ENCODE measurements around the gene CACNB2. TPM values are rescaled to one million over a fixed set of nuclear protein-coding genes. Genes with fewer than 3 reads are reported as not detected.

The CACNB2 gene
- total RNA-seq, 1 donor from 2014 or later = not detected

DNA sequence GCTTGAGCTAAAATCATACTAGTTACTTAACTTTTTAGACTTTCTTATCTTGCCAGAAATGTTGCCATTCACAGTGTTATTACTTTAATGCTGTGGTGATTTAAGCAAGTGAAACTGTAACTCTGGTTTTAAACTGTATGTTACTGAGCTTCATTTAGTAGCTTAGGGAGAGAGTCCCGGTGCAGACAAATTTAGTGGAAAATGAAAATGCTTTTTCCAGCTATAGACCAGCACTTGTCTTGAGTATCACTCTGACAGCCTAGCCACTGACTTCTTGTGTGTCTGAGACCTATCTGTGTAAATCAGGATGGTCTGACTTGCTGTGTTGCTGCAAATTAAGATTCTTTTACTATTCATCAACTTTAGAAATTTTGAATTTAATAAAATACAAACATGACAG is 200.8 kb downstream of the CACNB2 start:
- no peak overlapping the region for H3K4me3 Mint-ChIP-seq
- intact Hi-C loops (cut with micrococcal nuclease) = no loop called here
- ATAC-seq (ENCODE audit: low read depth) (no peak), DNase-seq (no peak)
- no peaks in the 10 kb centered on the region for H3K4me1 Mint-ChIP-seq
- H3K27ac Mint-ChIP-seq = no peak overlapping the region
- H3K36me3 Mint-ChIP-seq (ENCODE audit: low read depth) = no peaks in the 10 kb centered on the region
- H3K27me3 Mint-ChIP-seq = no peaks in the 10 kb centered on the region
- ChIA-PET POLR2A (no interaction called here), CTCF (no interaction called here)
- no peaks in the 10 kb centered on the region for H3K9me3 Mint-ChIP-seq
- TF ChIP-seq, protein P1, sequence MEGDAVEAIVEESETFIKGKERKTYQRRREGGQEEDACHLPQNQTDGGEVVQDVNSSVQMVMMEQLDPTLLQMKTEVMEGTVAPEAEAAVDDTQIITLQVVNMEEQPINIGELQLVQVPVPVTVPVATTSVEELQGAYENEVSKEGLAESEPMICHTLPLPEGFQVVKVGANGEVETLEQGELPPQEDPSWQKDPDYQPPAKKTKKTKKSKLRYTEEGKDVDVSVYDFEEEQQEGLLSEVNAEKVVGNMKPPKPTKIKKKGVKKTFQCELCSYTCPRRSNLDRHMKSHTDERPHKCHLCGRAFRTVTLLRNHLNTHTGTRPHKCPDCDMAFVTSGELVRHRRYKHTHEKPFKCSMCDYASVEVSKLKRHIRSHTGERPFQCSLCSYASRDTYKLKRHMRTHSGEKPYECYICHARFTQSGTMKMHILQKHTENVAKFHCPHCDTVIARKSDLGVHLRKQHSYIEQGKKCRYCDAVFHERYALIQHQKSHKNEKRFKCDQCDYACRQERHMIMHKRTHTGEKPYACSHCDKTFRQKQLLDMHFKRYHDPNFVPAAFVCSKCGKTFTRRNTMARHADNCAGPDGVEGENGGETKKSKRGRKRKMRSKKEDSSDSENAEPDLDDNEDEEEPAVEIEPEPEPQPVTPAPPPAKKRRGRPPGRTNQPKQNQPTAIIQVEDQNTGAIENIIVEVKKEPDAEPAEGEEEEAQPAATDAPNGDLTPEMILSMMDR (IDR thresholded peaks at IDR 0.05) = no peak

DNA sequence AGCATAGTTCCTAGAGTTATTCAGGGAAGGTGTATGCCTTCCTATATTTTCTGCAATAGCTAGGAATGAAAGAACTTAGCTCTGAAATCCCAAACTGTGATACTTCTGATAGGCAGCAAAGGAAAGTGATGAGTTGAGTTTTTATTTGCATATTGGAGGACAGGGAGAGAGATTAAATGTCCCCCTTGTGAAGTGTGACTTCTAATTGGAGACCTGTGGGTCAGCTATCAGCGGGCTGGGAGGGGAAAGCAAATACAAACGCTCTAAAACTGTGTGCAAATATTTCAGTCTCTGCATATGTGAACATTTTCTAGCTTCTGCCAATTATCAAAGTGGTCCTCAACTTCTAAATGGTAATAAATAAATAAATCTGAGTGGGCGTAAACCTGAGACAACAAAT is 203.3 kb downstream of the CACNB2 start:
- POLR2A ChIA-PET = no interaction called here
- H3K4me1 Mint-ChIP-seq = peaks cover 3% of the 10 kb centered on the region

DNA sequence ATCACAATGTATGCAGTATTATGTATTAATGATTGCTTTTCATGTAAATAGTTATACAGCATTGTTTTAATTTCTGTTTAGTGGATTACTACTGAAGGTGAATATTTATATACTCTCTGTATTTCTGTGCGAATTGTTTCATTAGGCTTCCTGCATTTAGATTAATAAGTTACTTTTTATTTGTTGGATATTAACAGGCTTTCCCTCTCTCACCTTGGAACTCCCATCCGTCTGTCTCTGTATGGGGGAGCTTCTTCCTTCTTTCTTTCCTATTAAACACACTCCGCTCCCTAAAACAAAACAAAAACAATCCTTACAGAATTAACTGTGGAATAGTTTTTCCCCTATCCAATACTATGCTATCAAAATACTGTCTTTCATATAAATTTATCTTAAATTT is 205.1 kb downstream of the CACNB2 start:
- POLR2A ChIA-PET = no interaction called here
- Mint-ChIP-seq H3K36me3 (ENCODE audit: low read depth) (no peaks in the 10 kb centered on the region), H3K4me1 (peaks cover 4% of the 10 kb centered on the region)

More for the DNA sequence above, 203.3 kb downstream of the CACNB2 start:
- Mint-ChIP-seq H3K9me3 (no peaks in the 10 kb centered on the region), H3K27me3 (no peaks in the 10 kb centered on the region), H3K27ac (no peak overlapping the region), H3K36me3 (ENCODE audit: low read depth) (no peaks in the 10 kb centered on the region), H3K4me3 (no peak overlapping the region)
- DNase-seq = no peak
- no peak for ATAC-seq (ENCODE audit: low read depth)
- intact Hi-C loops (cut with micrococcal nuclease) = no loop called here
- TF ChIP-seq, protein P1 (IDR thresholded peaks at IDR 0.05) = no peak
- CTCF ChIA-PET = no interaction called here

DNA sequence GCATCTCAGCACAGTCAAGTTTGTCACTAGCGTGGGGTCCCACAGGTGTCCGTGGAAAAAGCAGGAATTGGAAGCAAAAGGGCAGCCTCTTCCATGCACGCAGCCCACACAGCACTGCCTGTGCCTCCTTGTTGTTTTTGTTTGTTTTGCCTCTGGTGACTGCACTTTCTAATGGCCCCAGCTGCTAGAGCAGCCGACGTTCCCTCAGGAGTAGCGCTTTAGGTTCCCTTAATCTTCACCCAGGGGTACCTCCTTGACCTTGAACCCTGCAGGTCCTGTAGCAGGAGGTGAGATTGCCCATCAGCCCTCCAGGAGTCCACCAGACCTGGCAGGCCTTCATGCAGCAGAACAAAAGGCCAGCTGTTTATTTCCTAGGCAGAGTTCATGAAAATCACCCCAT is 210.1 kb downstream of the CACNB2 start:
- Mint-ChIP-seq H3K27me3 (no peaks in the 10 kb centered on the region), H3K9me3 (no peaks in the 10 kb centered on the region), H3K4me3 (no peak overlapping the region), H3K4me1 (peaks cover 19% of the 10 kb centered on the region), H3K36me3 (ENCODE audit: low read depth) (no peaks in the 10 kb centered on the region), H3K27ac (no peak overlapping the region)
- intact Hi-C loops (cut with micrococcal nuclease) = no loop called here
- no peak for DNase-seq
- TF ChIP-seq, protein P1 (IDR thresholded peaks at IDR 0.05) = no peak
- CTCF ChIA-PET = no interaction called here
- no peak for ATAC-seq (ENCODE audit: low read depth)
- POLR2A ChIA-PET = no interaction called here

More for the DNA sequence above, 205.1 kb downstream of the CACNB2 start:
- DNase-seq (no peak), ATAC-seq (ENCODE audit: low read depth) (no peak)
- H3K4me3 Mint-ChIP-seq = no peak overlapping the region
- TF ChIP-seq, protein P1 (IDR thresholded peaks at IDR 0.05) = no peak
- CTCF ChIA-PET = no interaction called here
- H3K9me3 Mint-ChIP-seq = no peaks in the 10 kb centered on the region
- intact Hi-C loops (cut with micrococcal nuclease) = no loop called here
- no peaks in the 10 kb centered on the region for H3K27me3 Mint-ChIP-seq
- no peak overlapping the region for H3K27ac Mint-ChIP-seq

DNA sequence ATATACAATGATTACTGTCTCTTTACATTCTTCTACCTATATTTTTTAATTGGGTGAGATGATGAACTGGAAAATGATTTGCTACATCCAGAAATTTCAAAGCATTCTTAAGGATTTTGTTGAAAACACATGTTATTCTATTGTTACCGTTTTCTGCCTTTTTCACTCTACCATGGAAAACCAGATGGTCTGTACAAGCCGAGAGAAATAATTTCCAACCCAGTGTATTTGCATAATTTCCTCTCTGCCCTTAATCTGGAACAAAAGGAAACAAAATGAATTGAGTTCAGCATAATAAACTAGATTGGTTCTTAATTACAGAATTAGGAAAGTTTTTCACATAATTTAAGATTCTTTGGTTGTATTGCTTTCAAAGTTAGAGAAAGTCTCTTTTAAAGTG is 211.2 kb downstream of the CACNB2 start:
- Mint-ChIP-seq H3K27me3 (no peaks in the 10 kb centered on the region), H3K4me1 (peaks cover 19% of the 10 kb centered on the region), H3K9me3 (no peaks in the 10 kb centered on the region), H3K4me3 (no peak overlapping the region), H3K36me3 (ENCODE audit: low read depth) (no peaks in the 10 kb centered on the region), H3K27ac (no peak overlapping the region)
- TF ChIP-seq, protein P1 (IDR thresholded peaks at IDR 0.05) = no peak
- ChIA-PET CTCF (no interaction called here), POLR2A (no interaction called here)
- ATAC-seq (ENCODE audit: low read depth) (no peak), DNase-seq (no peak)
- intact Hi-C loops (cut with micrococcal nuclease) = no loop called here
